GM19455 (cell line): ENCODE measurements around the gene PURB.
"Not testable (repeated sequence)": the region's sequence is repeated elsewhere in the genome, so short reads cannot be mapped to it uniquely, and the experiment has no call there.

Source experiments
- ATAC-seq: cut with Tn5 transposase; IDR thresholded peaks from one replicate; pipeline ENCODE4 v1.9.1; 2021; ENCODE audit not compliant: unreplicated experiment

PURB gene

GRCh38 chr7:44854644-44855364, 30.5 kb downstream of the PURB start:
- ATAC-seq, result no peak

DNA sequence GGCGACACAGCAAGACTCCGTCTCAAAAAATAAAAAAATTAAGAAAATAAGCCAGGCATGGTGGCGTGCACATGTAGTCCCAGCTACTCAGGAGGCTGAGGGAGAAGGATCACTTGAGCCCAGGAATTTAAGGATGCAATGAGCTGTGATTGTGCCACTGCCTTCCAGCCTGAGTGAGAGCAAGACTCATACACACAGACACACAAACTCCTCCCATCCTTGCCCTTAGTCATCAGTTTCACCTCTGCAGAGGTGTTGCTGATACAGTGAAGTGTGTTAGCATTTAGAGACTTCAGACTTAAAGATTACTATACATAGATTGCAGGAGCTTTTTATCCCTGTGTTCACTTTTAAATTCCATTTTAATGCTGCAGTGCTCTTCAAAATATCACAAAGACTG, 31.9 kb downstream of the PURB start:
- no peak for ATAC-seq

GRCh38 chr7:44852590-44852989, 32.7 kb downstream of the PURB start:
- no peak for ATAC-seq

GRCh38 chr7:44849885-44850544, 35.3 kb downstream of the PURB start:
- no peak for ATAC-seq

GRCh38 chr7:44849259-44849884, 36.0 kb downstream of the PURB start:
- ATAC-seq, result no peak

DNA sequence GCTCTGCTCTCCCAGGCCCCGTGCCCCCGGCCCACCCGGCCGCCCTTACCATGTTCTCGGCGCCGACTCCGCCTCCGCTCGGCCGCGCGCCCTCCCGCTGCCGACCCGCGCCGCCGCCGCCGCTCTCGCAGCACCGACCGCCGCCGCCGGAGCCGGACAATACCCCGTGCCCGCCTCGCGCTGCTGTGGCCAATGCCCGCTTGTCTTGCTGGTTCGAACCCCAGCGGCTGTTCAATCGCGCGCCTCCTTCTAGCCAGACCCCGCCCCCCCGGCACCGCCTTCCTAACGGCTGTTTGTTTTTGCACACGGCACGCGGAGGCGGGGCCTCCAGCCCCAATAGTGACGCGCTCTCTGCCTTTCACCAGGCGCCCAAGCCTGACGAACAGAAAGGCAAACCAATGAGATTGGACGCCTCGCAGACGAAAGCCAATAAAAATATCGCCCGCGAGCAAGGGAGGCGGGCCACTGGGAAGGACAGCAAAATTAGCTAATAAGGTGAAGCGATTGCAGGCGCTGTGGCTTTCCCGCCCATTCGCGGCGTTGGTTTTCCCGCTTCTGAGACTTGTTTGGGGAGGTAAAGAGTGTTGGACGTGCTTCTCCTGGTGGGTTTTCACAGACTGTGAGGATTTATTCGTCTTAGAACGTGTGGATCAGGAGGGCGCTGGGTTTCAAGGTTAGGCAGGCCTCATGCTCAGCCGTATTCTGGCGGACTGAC, 37.3 kb downstream of the PURB start, which contains the start of gene H2AZ2:
TSS of gene H2AZ2 (minus strand) at position 168 of the 715 bp plus-strand sequence. CDS start at position 52, 116 bp downstream.
- ATAC-seq, result peak; percentile 86

DNA sequence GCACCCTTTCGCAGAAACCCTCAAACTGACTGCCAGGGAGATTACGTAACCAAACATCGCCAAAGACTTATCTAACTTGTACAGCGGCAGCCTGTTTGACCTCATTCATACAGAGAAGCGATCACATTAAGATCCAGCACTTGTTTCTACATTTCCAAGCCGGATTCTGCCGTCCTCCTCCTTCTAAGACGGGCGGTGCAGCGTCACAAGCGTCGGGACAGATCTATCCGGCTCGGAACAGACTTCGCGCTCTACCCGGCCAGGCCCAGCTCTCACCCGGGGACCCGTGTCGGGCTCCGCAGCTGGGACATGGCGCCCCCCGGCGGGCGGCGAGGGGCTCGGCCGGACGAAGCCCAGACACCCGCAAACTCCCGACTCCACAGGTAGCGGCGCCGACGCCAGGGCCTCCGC, 37.8 kb downstream of the PURB start:
- ATAC-seq, result peak; percentile 74

GRCh38 chr7:44846816-44847508, 38.4 kb downstream of the PURB start:
- ATAC-seq, result no peak

DNA sequence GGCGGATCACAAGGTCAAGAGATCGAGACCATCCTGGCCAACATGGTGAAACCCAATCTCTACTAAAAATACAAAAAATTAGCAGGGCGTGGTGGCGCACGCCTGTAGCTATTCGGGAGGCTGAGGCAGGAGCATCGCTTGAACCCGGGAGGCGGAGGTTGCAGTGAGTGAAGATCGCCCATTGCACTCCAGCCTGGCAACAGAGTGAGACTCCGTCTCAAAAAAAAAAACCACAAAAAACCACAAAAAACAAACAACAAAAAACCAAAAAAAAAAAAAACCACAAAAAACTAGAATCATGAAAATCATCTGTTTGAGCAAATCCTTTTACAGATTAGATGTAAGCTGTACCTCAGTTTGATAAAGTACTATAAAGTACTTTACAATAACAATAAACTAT, 38.9 kb downstream of the PURB start:
- ATAC-seq, result not testable (repeated sequence)

- no peak for ATAC-seq
Measured at GRCh38 chr7:44845451-44845850, 39.9 kb downstream of the PURB start.

DNA sequence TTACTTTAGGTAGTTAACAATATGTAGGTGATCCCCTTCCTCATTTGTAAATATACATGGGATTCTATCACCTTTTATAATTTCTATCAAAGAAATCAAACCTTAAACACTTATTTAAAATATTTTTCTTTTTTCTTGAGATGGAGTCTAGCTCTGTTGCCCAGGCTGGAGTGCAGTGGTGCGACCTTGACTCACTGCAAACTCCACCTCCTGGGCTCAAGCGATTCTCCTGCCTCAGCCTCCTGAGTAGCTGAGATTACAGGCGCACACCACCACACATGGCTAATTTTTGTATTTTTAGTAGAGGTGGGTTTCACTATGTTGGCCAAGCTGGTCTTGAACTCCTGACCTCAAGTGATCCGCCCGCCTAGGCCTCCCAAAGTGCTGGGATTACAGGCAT, 41.9 kb downstream of the PURB start:
- not testable (repeated sequence) for ATAC-seq

DNA sequence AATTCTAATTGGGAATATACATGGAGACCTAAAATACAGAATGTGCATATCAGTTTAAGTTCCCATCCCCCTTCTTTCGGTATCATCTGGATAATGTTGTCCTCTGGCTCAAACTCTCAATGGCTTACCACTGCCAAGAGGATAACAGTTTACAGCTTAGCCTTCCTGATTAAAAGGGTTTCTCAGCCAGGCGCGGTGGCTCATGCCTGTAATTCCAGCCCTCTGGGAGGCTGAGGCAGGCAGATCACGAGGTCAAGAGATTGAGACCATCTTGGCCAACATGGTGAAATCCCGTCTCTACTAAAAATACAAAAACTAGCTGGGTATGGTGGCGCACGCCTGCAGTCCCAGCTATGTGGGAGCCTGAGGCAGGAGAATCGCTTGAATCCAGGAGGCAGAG, 42.7 kb downstream of the PURB start:
- not testable (repeated sequence) for ATAC-seq

DNA sequence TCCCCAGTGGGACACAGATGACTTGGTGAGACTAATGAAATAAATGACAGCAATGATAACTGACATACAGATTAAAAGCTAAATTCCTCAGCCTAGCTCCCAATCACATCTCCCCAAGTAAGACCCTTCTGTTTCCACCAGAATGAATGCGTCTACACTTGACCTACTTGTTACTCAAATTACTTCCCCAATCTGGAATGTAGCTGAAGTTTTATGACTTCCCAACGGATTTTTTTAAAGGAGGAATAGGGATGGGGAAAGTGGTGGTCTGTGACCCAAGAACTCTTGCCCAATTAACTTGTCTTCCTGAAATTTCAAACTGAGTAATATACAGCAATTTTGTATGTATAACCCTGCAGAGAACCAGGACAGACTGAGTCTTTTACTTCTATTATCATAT, 46.6 kb downstream of the PURB start:
- no peak for ATAC-seq

DNA sequence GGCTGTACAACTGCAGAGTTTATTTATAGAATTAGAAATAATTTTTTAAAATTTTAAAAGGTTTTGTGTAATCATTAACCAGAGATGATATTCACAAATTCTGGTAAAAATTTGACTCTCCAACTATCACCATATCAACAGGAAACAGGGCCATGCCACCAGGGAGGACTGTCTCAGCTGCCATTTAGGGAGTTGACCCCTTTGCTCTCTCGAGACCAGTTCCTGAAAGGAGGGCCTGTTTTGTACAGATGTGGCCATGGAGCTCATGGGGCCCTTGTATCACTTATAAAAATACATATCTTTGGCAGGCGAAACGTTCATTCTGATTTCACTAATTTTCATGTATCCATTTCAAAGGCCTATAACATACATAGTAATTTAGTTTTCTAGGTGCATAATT, 57.8 kb downstream of the PURB start:
- no peak for ATAC-seq
